GM10847 (cell line): Measurements from ENCODE around the gene ZSWIM5.
A peak's percentile ranks its signal among the peaks of the same experiment; 100 is the strongest.

Experiments
- POLR2A ChIP-seq: IDR thresholded peaks from 2 replicates; pipeline ENCODE4 v1.6.1; 2011; ENCODE audit not compliant: insufficient read length; ENCODE audit errors: extremely low read depth

Gene ZSWIM5

DNA sequence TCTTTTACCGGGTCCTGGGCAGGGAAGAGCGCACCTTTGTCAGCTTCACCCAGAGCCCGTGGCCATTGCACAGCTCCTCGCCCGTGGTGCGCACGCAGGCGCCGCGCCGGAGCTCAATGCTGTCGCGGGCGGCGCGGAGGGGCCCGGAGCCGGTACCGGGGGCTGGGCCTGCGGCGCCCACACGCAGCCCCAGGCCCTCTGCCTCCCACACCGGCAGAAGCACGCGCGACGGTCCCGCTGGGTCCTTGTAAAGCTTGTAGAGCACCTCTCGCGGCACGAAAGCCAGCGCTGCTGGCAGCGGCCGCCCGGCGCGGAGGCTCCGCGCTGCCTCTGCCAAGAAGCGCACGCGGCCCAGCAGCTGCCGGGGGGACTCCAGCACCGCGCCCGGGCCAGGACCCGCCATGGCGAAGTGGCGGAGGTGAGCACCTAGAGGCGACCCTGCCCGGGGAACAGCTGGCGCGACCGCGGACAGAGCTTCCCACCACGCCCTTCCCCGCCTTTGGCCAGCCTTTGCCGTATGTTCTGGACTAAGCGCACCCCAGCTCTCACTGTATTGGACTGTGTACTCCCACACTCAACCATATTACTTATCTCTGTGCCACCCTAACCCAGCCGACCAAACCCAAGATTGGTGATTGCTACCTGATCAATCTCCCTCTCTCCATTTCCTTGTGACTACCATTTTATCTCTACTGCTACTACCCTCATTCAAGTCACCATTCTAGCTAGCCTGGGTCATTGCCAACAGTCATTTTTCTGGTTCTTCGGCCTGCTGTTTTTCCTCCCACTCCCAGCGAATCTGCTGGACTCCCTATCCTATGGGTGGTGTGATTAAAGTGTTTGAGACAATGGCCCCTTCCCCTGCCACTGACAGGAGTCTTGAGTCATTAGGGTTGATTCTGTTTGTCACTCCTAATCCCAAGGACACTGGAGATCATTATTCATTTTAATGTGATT lies 195.3 kb downstream of the ZSWIM5 start, which contains the start of gene HECTD3:
HECTD3 (minus strand) TSS at position 470 of the 957 bp plus-strand sequence; CDS start at position 403, 67 bp downstream.
- TF ChIP-seq POLR2A: peak; percentile 63

DNA sequence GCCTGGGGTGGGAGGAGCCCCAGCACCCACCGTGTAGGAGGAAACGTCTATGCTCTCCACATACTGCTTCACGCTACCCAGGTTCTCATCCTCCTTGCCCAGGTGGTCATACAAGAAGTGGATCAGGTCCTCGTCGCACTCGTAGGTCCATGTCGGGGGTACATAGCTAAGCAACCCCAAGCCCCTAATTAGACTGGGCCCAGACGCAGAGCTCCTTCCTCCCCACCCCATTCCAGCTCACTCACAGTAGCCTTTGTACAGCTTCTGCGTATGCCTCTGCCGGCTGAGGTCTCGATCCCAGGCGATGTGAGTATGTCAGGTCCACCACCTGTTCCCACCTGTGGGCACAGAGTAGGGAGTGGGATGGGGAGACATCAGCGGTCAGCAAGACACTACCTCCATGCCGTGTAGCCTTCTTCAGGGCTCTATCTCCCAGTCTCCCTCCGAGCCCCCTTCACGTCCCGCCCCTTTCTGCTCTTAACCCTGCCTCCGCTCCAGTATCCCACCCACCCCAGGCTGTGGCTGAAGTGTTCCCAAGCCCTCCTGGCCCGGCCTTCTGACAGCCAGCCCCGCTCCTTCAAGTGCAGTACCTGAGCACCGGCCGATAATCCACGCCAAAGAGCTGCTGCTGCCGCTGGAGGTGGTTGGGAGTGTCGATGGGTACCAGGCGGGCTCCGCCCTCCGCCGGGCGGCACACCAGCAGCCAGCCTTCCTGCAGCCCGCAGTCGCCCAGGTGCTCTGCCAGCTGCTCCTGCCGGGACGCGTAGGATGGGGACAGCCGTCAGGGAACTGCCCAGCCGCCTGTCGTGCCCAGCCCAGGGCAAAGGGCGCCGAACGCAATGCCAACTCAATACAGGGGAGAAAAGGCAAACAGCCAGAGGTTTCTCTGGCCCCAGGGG lies 196.2 kb downstream of the ZSWIM5 start:
- no peak for TF ChIP-seq POLR2A

- no peak for TF ChIP-seq POLR2A
Observed at GRCh38 chr1:45009296-45009865, 197.0 kb downstream of the ZSWIM5 start.

- TF ChIP-seq POLR2A: no peak
Observed at GRCh38 chr1:45008516-45008915, 197.9 kb downstream of the ZSWIM5 start.

- no peak for TF ChIP-seq POLR2A
Observed at GRCh38 chr1:45008076-45008475, 198.3 kb downstream of the ZSWIM5 start.

DNA sequence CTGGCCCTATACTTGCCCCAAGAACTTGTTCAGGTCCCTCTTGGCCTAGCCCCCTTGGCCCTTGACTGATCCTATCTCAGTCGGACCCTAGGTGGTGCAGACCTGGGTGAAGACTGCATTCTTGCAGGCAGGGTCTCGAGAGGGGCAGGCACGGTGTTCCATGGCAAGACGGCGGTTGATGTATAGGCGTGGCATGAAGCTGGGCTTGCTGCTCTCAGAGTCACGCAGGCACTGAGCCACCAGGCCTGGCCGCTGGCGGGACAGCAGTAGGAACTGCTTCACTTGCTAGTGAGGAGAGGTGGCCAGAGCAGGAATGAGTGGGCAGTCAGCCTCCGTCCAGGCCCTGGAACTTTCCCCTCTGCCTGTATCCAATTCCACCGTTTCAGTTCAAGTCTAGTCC lies 199.1 kb downstream of the ZSWIM5 start:
- TF ChIP-seq POLR2A: no peak

- TF ChIP-seq POLR2A: no peak
Observed at GRCh38 chr1:45005761-45006160, 200.6 kb downstream of the ZSWIM5 start.

DNA sequence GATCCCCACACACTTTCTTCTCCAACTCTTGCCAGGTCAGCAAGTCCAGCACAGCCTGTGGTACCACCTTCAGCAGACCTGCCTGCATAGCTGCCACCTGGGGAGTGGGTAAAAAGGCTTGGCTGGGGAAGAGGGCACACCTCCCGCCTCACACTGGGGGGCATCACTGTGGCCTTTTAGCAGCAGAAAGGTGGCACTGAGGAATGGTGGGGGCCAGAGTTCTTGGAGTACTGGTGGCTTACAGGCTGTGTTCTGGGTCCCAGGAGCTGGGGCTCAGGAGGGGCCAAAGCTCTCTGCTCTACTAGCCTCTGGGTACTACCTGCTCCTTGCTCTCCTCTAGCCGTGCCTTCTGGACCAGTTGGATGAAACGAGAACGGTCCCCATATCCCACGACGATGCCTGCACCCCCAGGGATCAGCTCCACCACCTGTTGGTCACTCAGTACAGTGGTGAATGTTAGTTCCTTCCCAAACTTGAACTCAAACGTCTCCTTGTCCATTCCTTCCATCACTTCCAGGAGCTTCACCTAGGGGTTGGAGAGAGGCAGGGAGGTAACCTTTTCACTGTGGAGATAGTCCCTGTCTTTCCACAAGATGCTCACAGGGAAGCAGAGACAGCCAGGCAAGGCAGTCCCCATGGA lies 202.0 kb downstream of the ZSWIM5 start:
- no peak for TF ChIP-seq POLR2A

DNA sequence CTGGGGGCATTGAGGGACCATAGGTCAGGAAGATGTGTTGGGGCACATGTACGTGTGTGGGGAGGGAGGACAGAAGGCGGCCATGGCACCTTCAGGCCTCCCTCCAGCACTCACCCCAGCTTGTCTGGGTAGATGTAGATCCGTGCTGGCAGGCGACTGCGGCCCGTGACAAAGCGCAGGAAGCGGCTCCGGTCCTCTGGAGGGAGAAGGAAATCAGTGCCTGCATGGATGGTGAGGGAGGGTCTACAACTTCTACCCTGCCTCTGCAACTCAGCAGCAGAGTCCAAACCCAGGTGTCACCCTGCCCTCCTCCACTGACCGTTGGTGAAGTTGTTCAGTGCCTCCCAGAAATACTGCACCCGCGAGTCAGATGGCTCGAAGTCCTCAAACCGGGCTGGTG lies 202.7 kb downstream of the ZSWIM5 start:
- TF ChIP-seq POLR2A: no peak

GRCh38 chr1:45002650-45003645 lies 203.5 kb downstream of the ZSWIM5 start:
- TF ChIP-seq POLR2A: no peak

- TF ChIP-seq POLR2A: no peak
Observed at GRCh38 chr1:45001011-45001481, 205.4 kb downstream of the ZSWIM5 start.

DNA sequence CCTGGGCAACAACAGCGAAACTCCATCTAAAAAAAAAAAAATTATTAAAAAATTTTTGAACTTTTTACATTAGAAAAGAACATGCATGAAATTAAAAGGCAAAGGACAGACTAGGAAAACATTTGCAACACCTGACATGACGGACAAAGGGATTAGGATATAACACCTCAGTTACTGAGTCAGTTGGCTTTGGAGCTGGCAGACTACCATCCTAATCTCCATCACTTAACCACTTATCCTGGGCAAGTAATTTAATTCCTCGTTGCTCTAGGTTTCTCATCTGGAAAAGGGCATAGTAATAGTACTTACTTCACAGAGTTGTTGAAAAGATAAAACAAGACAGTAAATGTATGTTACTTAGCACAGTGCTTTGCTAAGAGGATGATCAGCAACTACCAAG lies 207.2 kb downstream of the ZSWIM5 start:
- no peak for TF ChIP-seq POLR2A

DNA sequence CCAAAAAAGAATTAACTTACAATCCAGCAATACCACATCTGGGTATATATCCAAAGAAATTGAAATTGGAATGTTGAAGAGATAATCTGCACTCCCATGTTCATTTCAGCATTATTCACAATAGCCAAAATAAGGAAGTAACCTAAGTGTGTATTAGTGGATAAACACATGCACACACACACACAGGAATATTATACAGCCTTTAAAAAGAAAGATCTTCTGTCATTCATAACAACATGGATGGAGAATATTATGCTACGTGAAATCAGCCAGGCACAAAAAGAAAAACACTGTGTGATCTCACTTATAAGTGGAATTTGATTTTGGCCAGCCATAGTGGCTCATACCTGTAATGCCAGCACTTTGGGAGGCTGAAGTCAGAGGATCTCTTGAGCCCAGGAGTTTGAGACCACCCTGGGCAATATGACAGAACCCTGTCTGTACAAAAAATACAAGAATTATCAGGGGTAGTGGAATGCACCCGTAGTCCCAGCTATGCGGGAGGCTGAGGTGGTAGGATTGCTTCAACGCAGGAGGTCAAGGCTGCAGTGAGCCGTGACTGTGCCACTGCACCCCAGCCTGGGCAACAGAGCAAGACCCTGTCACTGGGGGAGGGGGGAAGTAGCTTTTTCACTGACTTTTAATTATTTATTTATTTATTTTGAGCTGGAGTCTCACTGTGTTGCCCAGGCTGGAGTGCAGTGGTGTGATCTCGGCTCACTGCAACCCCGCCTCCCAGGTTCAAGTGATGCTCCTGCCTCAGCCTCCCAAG lies 210.8 kb downstream of the ZSWIM5 start:
- TF ChIP-seq POLR2A: no peak
